ENCODE results near the gene DDX1.

- TF ChIP-seq CTCF (IDR thresholded peaks at IDR 0.05) = no peak
- TF ChIP-seq POLR2A (IDR thresholded peaks at IDR 0.05) = no peak
These were observed 50.5 kb downstream of the DDX1 start for GRCh38 chr2:15642011-15642814.
